ENCODE measurements around the gene DUSP22.

GRCh38 chr6:398065-398464 is 105.8 kb downstream of the DUSP22 start:
- TF ChIP-seq CTCF (IDR thresholded peaks at IDR 0.05) (no peak), EP300 (IDR thresholded peaks at IDR 0.05) (no peak), POLR2A (IDR thresholded peaks at IDR 0.05) (no peak)

All from tibial nerve (tissue), 4 donors.